ENCODE data around the gene CFAP221. TPM values are rescaled to one million over a fixed set of nuclear protein-coding genes. Genes with fewer than 3 reads are reported as not detected.

The CFAP221 gene
- total RNA-seq, 1 donor from 2014 or later, result 26.3 TPM

DNA sequence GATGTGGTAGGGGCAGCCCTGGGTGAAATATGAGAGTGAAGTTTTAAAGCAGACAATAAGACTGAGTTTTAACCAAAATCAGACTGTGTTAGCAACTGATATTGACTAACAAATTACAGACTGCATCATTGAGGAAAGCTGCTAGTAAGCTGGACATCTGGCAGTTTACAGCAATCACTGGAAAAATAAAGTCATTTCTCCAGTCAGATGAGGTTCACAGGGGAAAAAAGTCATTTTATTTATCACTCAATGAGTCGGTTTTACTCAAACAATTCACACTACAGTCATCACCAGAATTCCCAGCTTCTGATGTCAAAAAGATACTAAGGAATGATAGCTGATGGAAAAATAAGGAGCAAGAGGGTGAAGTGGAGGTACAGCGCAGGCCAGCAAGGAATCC lies 124.3 kb downstream of the CFAP221 start:
- no peak for ATAC-seq
- intact Hi-C loops (cut with DNase I), result no loop called here
- Histone ChIP-seq H3K27me3 (no peaks in the 10 kb centered on the region), H3K36me3 (no peaks in the 10 kb centered on the region), H3K27ac (no peak overlapping the region), H3K9me3 (no peaks in the 10 kb centered on the region), H3K4me1 (no peaks in the 10 kb centered on the region), H3K4me3 (no peak overlapping the region)
- TF ChIP-seq, protein P1, sequence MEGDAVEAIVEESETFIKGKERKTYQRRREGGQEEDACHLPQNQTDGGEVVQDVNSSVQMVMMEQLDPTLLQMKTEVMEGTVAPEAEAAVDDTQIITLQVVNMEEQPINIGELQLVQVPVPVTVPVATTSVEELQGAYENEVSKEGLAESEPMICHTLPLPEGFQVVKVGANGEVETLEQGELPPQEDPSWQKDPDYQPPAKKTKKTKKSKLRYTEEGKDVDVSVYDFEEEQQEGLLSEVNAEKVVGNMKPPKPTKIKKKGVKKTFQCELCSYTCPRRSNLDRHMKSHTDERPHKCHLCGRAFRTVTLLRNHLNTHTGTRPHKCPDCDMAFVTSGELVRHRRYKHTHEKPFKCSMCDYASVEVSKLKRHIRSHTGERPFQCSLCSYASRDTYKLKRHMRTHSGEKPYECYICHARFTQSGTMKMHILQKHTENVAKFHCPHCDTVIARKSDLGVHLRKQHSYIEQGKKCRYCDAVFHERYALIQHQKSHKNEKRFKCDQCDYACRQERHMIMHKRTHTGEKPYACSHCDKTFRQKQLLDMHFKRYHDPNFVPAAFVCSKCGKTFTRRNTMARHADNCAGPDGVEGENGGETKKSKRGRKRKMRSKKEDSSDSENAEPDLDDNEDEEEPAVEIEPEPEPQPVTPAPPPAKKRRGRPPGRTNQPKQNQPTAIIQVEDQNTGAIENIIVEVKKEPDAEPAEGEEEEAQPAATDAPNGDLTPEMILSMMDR (IDR thresholded peaks at IDR 0.05), result no peak
- no peak for DNase-seq

DNA sequence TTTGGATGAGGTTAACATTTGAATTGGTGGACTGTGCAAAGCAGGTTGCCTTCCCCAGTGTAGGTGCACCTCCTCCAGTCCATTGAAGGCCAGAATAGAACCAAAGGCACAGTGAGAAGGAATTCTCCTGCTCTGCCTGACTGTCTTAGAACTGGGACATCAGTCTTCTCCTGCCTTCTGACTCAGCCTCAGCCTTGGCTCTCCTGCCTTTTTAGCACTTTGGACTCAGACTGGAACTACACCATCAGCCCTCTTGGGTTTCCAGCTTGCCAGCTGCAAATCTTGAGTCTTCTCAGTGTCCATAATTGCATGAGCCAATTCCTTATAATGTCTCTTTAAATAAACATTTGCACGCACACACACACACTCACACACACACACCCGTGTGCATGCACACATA lies 126.8 kb downstream of the CFAP221 start:
- DNase-seq (no peak), ATAC-seq (no peak)
- TF ChIP-seq, protein P1 (IDR thresholded peaks at IDR 0.05), result no peak
- intact Hi-C loops (cut with DNase I), result no loop called here
- Histone ChIP-seq H3K4me1 (no peaks in the 10 kb centered on the region), H3K36me3 (no peaks in the 10 kb centered on the region), H3K27ac (no peak overlapping the region), H3K4me3 (no peak overlapping the region), H3K9me3 (no peaks in the 10 kb centered on the region), H3K27me3 (no peaks in the 10 kb centered on the region)

DNA sequence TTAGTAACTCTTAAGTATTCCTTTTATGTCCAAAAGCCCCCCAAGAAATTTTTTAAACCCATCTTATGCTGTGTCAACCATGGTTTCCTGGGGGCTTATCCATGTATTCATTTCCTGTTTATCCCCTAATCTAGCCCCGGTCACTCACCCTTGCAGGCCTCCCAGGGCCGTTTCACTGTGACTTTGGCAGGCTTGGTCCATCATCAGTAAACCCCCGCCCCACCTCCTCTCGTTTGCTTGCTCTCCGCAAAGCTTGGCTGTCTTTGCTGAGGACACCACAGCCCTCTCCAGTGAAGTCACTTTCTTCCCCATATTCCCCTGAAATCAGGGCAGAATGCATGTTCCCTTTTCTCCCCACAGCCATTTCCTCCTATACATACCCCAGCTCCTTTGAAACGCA lies 127.5 kb downstream of the CFAP221 start:
- Histone ChIP-seq H3K36me3 (no peaks in the 10 kb centered on the region), H3K9me3 (no peaks in the 10 kb centered on the region), H3K4me3 (no peak overlapping the region), H3K27ac (no peak overlapping the region), H3K4me1 (no peaks in the 10 kb centered on the region), H3K27me3 (no peaks in the 10 kb centered on the region)
- TF ChIP-seq, protein P1 (IDR thresholded peaks at IDR 0.05), result no peak
- no peak for ATAC-seq
- intact Hi-C loops (cut with DNase I), result no loop called here
- DNase-seq, result no peak

DNA sequence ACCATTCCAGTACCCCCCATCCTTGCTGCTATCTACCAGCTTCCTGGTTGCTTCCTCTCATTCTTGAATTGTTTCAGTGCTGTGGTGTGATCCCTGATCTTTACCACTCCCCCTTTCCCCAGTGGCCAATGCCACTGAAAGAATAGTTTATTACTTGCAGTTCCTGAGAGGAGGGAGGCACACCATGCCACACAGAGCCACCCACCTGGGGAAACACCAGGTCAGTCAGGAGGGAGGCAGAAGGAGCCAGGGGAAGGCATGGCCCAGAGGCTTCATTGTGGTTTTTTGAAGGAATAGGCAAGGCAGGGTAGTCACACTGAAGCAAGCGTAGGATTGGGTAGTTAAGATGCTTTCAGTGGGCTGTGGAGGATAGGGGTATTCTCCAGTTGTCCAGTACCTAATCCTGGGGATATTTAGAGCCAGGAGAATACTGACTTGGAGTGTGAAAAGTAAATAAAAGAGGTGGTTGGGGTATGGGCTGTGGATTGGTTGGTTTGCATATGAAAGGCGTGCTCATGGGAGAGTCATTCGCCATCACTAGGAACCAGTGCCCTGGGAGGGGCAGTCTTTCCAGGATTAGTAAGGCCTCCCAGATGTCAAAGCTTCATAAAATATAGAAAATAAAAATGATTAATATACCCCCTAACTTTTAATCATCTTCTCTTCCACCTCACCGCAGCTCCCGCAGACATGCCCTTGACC lies 128.1 kb downstream of the CFAP221 start:
- no peak overlapping the region for H3K4me3 ChIP-seq
- no peaks in the 10 kb centered on the region for H3K36me3 ChIP-seq
- H3K27ac ChIP-seq, result no peak overlapping the region
- TF ChIP-seq, protein P1 (IDR thresholded peaks at IDR 0.05), result no peak
- DNase-seq (no peak), ATAC-seq (no peak)
- intact Hi-C loops (cut with DNase I), result no loop called here
- H3K9me3 ChIP-seq, result no peaks in the 10 kb centered on the region
- no peaks in the 10 kb centered on the region for H3K27me3 ChIP-seq
- no peaks in the 10 kb centered on the region for H3K4me1 ChIP-seq

DNA sequence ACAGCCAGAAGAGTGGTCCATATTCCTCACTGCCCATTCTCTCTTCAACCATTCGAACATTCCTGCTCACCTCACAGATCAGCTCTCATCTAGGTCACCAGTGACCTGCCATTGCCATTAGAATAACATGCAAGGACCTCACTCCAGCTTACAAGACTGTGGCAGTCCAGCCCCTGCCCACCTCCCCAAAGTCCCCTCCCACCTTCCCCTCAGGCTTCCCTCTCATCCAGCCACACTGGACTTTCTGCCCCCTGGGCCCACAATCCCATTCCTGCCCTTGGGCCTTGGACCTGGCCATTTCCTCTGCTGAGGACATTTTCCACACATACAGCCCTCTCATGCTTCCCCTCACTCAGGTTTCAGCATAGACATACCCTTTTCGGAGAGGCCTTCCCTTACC lies 129.5 kb downstream of the CFAP221 start:
- TF ChIP-seq, protein P1 (IDR thresholded peaks at IDR 0.05), result no peak
- Histone ChIP-seq H3K27ac (no peak overlapping the region), H3K27me3 (no peaks in the 10 kb centered on the region), H3K4me3 (no peak overlapping the region), H3K9me3 (no peaks in the 10 kb centered on the region), H3K36me3 (no peaks in the 10 kb centered on the region), H3K4me1 (no peaks in the 10 kb centered on the region)
- intact Hi-C loops (cut with DNase I), result no loop called here
- DNase-seq (no peak), ATAC-seq (no peak)

All from upper lobe of right lung (tissue), 1 donor.